ENCODE data around the gene MAST1.

MAST1 gene

DNA sequence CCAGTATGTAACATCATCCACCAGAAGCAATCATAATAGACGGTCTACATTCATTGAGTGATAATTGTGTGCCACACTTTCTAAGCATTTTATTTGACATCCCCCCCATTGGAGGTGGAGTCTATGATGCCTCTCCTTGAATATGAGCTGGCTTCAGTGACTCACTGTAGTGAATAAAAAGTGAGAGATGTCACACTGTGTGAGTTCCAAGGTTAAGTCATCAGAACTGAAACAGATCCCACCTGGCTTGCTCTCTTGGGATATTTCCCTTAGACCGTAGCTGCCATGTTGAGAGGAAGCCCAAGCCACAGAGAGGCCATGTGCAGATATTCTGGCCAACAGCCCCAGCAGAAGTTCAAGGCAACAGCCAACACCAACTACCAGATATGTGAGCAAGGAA is 16.6 kb upstream of the MAST1 start:
- H3K9me3 ChIP-seq (ENCODE audit: low read length) = no peaks in the 10 kb centered on the region
- H3F3A ChIP-seq (ENCODE audit: insufficient read depth, low read length) = no peaks in the 10 kb centered on the region
- H3K27me3 ChIP-seq (ENCODE audit: insufficient read depth, low read length) = no peaks in the 10 kb centered on the region
- no peak overlapping the region for H3K9ac ChIP-seq (ENCODE audit: low read length)
- H3K79me2 ChIP-seq (ENCODE audit: insufficient read depth, low read length) = no peaks in the 10 kb centered on the region
- H3K4me2 ChIP-seq (ENCODE audit: low read length) = no peak overlapping the region
- H3K36me3 ChIP-seq (ENCODE audit: insufficient read depth, low read length) = no peaks in the 10 kb centered on the region
- H2AFZ ChIP-seq (ENCODE audit: low read length) = no peak overlapping the region
- no peaks in the 10 kb centered on the region for H4K20me1 ChIP-seq (ENCODE audit: insufficient read depth, low read length)
- no peaks in the 10 kb centered on the region for H3K9me2 ChIP-seq (ENCODE audit: low read depth, low read length)
- no peak overlapping the region for H3K4me3 ChIP-seq (ENCODE audit: low read depth, low read length, poor library complexity, severe bottlenecking)
- H3K27ac ChIP-seq (ENCODE audit: low read depth, low read length, poor library complexity, severe bottlenecking) = no peak overlapping the region
- no peak for TF ChIP-seq CTCF (IDR thresholded peaks at IDR 0.05; ENCODE audit: low read length)
- TF ChIP-seq EZH2 (IDR thresholded peaks at IDR 0.05; ENCODE audit: borderline replicate concordance, low read length) = no peak
- H3K4me1 ChIP-seq (ENCODE audit: insufficient read depth, low read length, severe bottlenecking) = no peaks in the 10 kb centered on the region

- TF ChIP-seq EZH2 (IDR thresholded peaks at IDR 0.05; ENCODE audit: borderline replicate concordance, low read length) (no peak), CTCF (IDR thresholded peaks at IDR 0.05; ENCODE audit: low read length) (no peak)
- no peaks in the 10 kb centered on the region for H3K9me2 ChIP-seq (ENCODE audit: low read depth, low read length)
- no peaks in the 10 kb centered on the region for H3K36me3 ChIP-seq (ENCODE audit: insufficient read depth, low read length)
- H3F3A ChIP-seq (ENCODE audit: insufficient read depth, low read length) = no peaks in the 10 kb centered on the region
- H3K4me1 ChIP-seq (ENCODE audit: insufficient read depth, low read length, severe bottlenecking) = no peaks in the 10 kb centered on the region
- H3K4me2 ChIP-seq (ENCODE audit: low read length) = no peak overlapping the region
- no peak overlapping the region for H3K4me3 ChIP-seq (ENCODE audit: low read depth, low read length, poor library complexity, severe bottlenecking)
- no peak overlapping the region for H3K27ac ChIP-seq (ENCODE audit: low read depth, low read length, poor library complexity, severe bottlenecking)
- no peaks in the 10 kb centered on the region for H3K79me2 ChIP-seq (ENCODE audit: insufficient read depth, low read length)
- no peak overlapping the region for H3K9ac ChIP-seq (ENCODE audit: low read length)
- H4K20me1 ChIP-seq (ENCODE audit: insufficient read depth, low read length) = no peaks in the 10 kb centered on the region
- no peaks in the 10 kb centered on the region for H3K27me3 ChIP-seq (ENCODE audit: insufficient read depth, low read length)
- H2AFZ ChIP-seq (ENCODE audit: low read length) = no peak overlapping the region
- no peaks in the 10 kb centered on the region for H3K9me3 ChIP-seq (ENCODE audit: low read length)
Observed at GRCh38 chr19:12825254-12826131, 12.8 kb upstream of the MAST1 start.

DNA sequence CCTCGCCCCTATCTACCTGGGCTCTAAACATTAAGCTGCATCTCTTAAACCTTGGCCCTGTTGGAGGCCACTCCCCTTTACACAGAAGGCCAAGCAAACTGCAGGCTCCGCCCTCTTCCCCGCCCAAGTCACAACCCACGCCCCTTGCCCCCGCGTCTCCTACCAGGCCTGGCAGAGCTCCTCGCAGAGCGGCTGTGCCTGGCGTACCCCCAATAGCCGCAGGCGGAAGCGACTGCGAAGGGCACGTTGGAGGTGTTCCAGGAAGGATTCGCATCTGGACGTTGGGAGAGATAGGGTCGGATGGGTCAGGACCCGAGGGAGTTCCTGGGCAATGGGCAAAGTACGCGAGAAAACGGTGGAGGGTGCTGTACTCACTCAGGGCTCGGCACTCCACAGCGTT is 9.8 kb upstream of the MAST1 start:
- no peaks in the 10 kb centered on the region for H3K9me2 ChIP-seq (ENCODE audit: low read depth, low read length)
- H3K4me3 ChIP-seq (ENCODE audit: low read depth, low read length, poor library complexity, severe bottlenecking) = no peak overlapping the region
- H2AFZ ChIP-seq (ENCODE audit: low read length) = no peak overlapping the region
- no peaks in the 10 kb centered on the region for H3K79me2 ChIP-seq (ENCODE audit: insufficient read depth, low read length)
- no peak for TF ChIP-seq EZH2 (IDR thresholded peaks at IDR 0.05; ENCODE audit: borderline replicate concordance, low read length)
- no peak for TF ChIP-seq CTCF (IDR thresholded peaks at IDR 0.05; ENCODE audit: low read length)
- H3K27me3 ChIP-seq (ENCODE audit: insufficient read depth, low read length) = no peaks in the 10 kb centered on the region
- H3K9ac ChIP-seq (ENCODE audit: low read length) = no peak overlapping the region
- H3K4me1 ChIP-seq (ENCODE audit: insufficient read depth, low read length, severe bottlenecking) = peaks cover 9% of the 10 kb centered on the region
- no peaks in the 10 kb centered on the region for H3K36me3 ChIP-seq (ENCODE audit: insufficient read depth, low read length)
- H3K4me2 ChIP-seq (ENCODE audit: low read length) = peak overlapping the region; percentile 33; the same call in 1 of the 2 replicates
- no peak overlapping the region for H3K27ac ChIP-seq (ENCODE audit: low read depth, low read length, poor library complexity, severe bottlenecking)
- H4K20me1 ChIP-seq (ENCODE audit: insufficient read depth, low read length) = no peaks in the 10 kb centered on the region
- peaks cover 5% of the 10 kb centered on the region for H3F3A ChIP-seq (ENCODE audit: insufficient read depth, low read length)
- no peaks in the 10 kb centered on the region for H3K9me3 ChIP-seq (ENCODE audit: low read length)

All from OCI-LY1 (cell line).